Thyroid gland (tissue), 4 donors: ENCODE results near the gene TMEM154. TPM values are rescaled to one million over a fixed set of nuclear protein-coding genes. Genes with fewer than 3 reads are reported as not detected.

Source experiments
- DNase-seq, 2 donors: peaks; one replicate each; pipeline ENCODE4 v3.0.0-alpha.2; 2019
- H3K27ac ChIP-seq, 3 donors: fragments of 200-600 bp; sonication (generic); 1 replicate in 2 of 3; 2 replicates in 1 of 3; pipeline ENCODE4 v1.5.1; 2016 to 2019; ENCODE audit warnings: mild to moderate bottlenecking in 1 of 3, moderate library complexity in 1 of 3
- H3K27me3 ChIP-seq: fragments of 200-600 bp; sonication (generic); one replicate; pipeline ENCODE4 v1.5.1; 2019
- H3K36me3 ChIP-seq, 2 donors: fragments of 200-600 bp; sonication (generic); one replicate each; pipeline ENCODE4 v1.5.1; 2016 to 2019
- H3K4me1 ChIP-seq, 2 donors: fragments of 200-600 bp; sonication (generic); one replicate each; pipeline ENCODE4 v1.5.1; 2017 to 2019
- H3K4me3 ChIP-seq, 3 donors: fragments of 200-600 bp; sonication (generic); replicated peaks in 1 of 3; 1 replicate in 2 of 3; 2 replicates in 1 of 3; pipeline ENCODE4 v1.5.1; 2016; ENCODE audit warnings: mild to moderate bottlenecking in 1 of 3
- H3K9me3 ChIP-seq: fragments of 200-600 bp; sonication (generic); one replicate; pipeline ENCODE4 v1.5.1; 2017
- POLR2A ChIP-seq, 2 donors: fragments of 450-650 bp; IDR thresholded peaks; one replicate each; pipeline ENCODE4 v1.6.1; 2017; ENCODE audit warnings: antibody characterized with exemption in 2 of 2, mild to moderate bottlenecking in 2 of 2, moderate library complexity in 1 of 2
- whole genome bisulfite sequencing, 2 donors: methylation state at CpG; one replicate each; pipeline ENCODE4 v1.1.5; 2017; 5-methylcytosine and 5-hydroxymethylcytosine counted together
- intact Hi-C: fragments of 100-400 bp; cut with DNase I; formaldehyde crosslinking; loops from one replicate; pipeline ENCODE4 v1.15.1; 2023
- total RNA-seq, 4 donors: library from RNA; depleted of rRNA; stranded (reverse); fragments of >200 nt; gene quantifications; one replicate each; pipeline ENCODE4 v1.2.3, GENCODE V29; 2016
- TF ChIP-seq, protein P1 (sequence below), 6 experiments: fragments of 200-600 bp in 3 of 6; fragments of 450-650 bp in 3 of 6; sonication (generic) in 3 of 6; IDR thresholded peaks; one replicate each; pipeline ENCODE4 v1.5.1; 2016 to 2019; ENCODE audit warnings: antibody characterized with exemption in 6 of 6, mild to moderate bottlenecking in 2 of 6, inconsistent platforms in 1 of 6, moderate library complexity in 1 of 6

The TMEM154 gene
- total RNA-seq, 4 donors from 2014 or later: 0.22 to 1.6 (median 0.42) TPM

DNA sequence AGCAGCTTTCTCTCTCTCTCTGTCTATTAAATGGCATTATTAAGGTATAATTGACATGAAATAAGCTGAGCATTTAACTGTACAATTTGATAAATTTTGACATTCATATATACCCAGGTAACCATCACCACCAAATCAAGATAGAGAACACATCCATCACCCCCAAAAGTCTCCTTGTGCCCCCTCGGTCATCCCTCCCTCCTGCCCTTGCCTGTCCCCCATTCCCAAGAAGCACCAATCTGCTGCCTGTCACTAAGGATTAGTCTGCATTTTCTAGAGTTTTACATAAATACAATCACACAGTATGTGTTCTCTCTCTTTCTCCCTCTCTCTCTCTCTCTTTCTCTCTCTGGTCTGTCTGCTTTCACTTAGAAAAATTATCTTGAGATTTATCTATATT is 25.0 kb upstream of the TMEM154 start:
- Histone ChIP-seq H3K9me3 (no peaks in the 10 kb centered on the region), H3K4me3 (no peak overlapping the region), H3K36me3 (no peaks in the 10 kb centered on the region), H3K4me1 (peaks cover 5 to 10% of the 10 kb centered on the region in 2 donors), H3K27ac (no peak overlapping the region), H3K27me3 (no peaks in the 10 kb centered on the region)
- TF ChIP-seq, protein P1, sequence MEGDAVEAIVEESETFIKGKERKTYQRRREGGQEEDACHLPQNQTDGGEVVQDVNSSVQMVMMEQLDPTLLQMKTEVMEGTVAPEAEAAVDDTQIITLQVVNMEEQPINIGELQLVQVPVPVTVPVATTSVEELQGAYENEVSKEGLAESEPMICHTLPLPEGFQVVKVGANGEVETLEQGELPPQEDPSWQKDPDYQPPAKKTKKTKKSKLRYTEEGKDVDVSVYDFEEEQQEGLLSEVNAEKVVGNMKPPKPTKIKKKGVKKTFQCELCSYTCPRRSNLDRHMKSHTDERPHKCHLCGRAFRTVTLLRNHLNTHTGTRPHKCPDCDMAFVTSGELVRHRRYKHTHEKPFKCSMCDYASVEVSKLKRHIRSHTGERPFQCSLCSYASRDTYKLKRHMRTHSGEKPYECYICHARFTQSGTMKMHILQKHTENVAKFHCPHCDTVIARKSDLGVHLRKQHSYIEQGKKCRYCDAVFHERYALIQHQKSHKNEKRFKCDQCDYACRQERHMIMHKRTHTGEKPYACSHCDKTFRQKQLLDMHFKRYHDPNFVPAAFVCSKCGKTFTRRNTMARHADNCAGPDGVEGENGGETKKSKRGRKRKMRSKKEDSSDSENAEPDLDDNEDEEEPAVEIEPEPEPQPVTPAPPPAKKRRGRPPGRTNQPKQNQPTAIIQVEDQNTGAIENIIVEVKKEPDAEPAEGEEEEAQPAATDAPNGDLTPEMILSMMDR (IDR thresholded peaks at IDR 0.05): no peak
- no peak for TF ChIP-seq POLR2A (IDR thresholded peaks at IDR 0.05)
- no peak for DNase-seq
- 86 to 95% methylated on average over 1 of the region's 1 CpG for whole genome bisulfite sequencing, 2 donors
- intact Hi-C loops: no loop called here

- intact Hi-C loops: no loop called here
- H3K27me3 ChIP-seq: no peaks in the 10 kb centered on the region
- no peaks in the 10 kb centered on the region for H3K9me3 ChIP-seq
- WGBS, 2 donors: 72 to 82% methylated on average over 1 of the region's 1 CpG
- DNase-seq: no peak
- no peaks in the 10 kb centered on the region for H3K4me1 ChIP-seq
- H3K4me3 ChIP-seq: no peak overlapping the region
- no peak for TF ChIP-seq POLR2A (IDR thresholded peaks at IDR 0.05)
- TF ChIP-seq, protein P1 (IDR thresholded peaks at IDR 0.05): no peak
- no peaks in the 10 kb centered on the region for H3K36me3 ChIP-seq
- H3K27ac ChIP-seq: no peak overlapping the region
Measured at GRCh38 chr4:152700151-152700550, 20.4 kb upstream of the TMEM154 start.

GRCh38 chr4:152699313-152699712 is 19.5 kb upstream of the TMEM154 start:
- no peak for DNase-seq

GRCh38 chr4:152698089-152698499 is 18.3 kb upstream of the TMEM154 start:
- no peaks in the 10 kb centered on the region for H3K4me1 ChIP-seq
- 4 to 52% methylated on average over 1 of the region's 1 CpG for WGBS, 2 donors
- intact Hi-C loops: no loop called here
- TF ChIP-seq POLR2A (IDR thresholded peaks at IDR 0.05): no peak
- TF ChIP-seq, protein P1 (IDR thresholded peaks at IDR 0.05): no peak
- H3K27me3 ChIP-seq: no peaks in the 10 kb centered on the region
- H3K9me3 ChIP-seq: no peaks in the 10 kb centered on the region
- no peak for DNase-seq
- no peak overlapping the region for H3K27ac ChIP-seq
- H3K4me3 ChIP-seq: no peak overlapping the region
- no peaks in the 10 kb centered on the region for H3K36me3 ChIP-seq

More at GRCh38 chr4:152699313-152699712, 19.5 kb upstream of the TMEM154 start:
- Histone ChIP-seq H3K36me3 (no peaks in the 10 kb centered on the region), H3K9me3 (no peaks in the 10 kb centered on the region), H3K4me1 (no peaks in the 10 kb centered on the region), H3K27ac (no peak overlapping the region), H3K4me3 (no peak overlapping the region), H3K27me3 (no peaks in the 10 kb centered on the region)
- WGBS, 2 donors: 72 to 88% methylated on average over 4 of the region's 4 CpGs
- TF ChIP-seq, protein P1 (IDR thresholded peaks at IDR 0.05): no peak
- TF ChIP-seq POLR2A (IDR thresholded peaks at IDR 0.05): no peak
- intact Hi-C loops: no loop called here

GRCh38 chr4:152697284-152698088 is 17.7 kb upstream of the TMEM154 start:
- Histone ChIP-seq H3K4me1 (no peaks in the 10 kb centered on the region), H3K4me3 (no peak overlapping the region), H3K36me3 (no peaks in the 10 kb centered on the region), H3K27ac (no peak overlapping the region), H3K9me3 (no peaks in the 10 kb centered on the region), H3K27me3 (no peaks in the 10 kb centered on the region)
- intact Hi-C loops: no loop called here
- no peak for TF ChIP-seq POLR2A (IDR thresholded peaks at IDR 0.05)
- TF ChIP-seq, protein P1 (IDR thresholded peaks at IDR 0.05): no peak
- 75 to 88% methylated on average over 3 of the region's 3 CpGs for WGBS, 2 donors
- no peak for DNase-seq
